Keratinocyte (primary cell): ENCODE measurements around the gene CSMD2. TPM values are rescaled to one million over a fixed set of nuclear protein-coding genes. Genes with fewer than 3 reads are reported as not detected.

Experiments
- DNase-seq: peaks from one replicate; pipeline ENCODE4 v3.0.0-alpha.2; 2011; ENCODE audit warnings: low read depth, missing footprints, low spot score
- FAIRE-seq: peaks from 2 replicates; lab custom pipeline; 2011; peaks lifted over from hg19 to GRCh38; lab: Jason Lieb, UNC
- H2AFZ ChIP-seq: 2 replicates; pipeline ENCODE4 v1.6.0; 2012; ENCODE audit warnings: low read length, control low read depth, inconsistent platforms; ENCODE audit not compliant: control insufficient read depth
- H3K27ac ChIP-seq: 2 replicates; pipeline ENCODE4 v1.5.1; 2011; ENCODE audit warnings: low read length; ENCODE audit not compliant: control insufficient read depth, insufficient read depth
- H3K27me3 ChIP-seq: 3 replicates; pipeline ENCODE4 v1.6.0; 2011; ENCODE audit warnings: low read length; ENCODE audit not compliant: control insufficient read depth, insufficient read depth; ENCODE audit errors: extremely low read depth
- H3K36me3 ChIP-seq, 2 experiments: 2 replicates in 1 of 2; 3 replicates in 1 of 2; pipeline ENCODE4 v1.5.1; 2011; ENCODE audit warnings: low read length in 2 of 2, mild to moderate bottlenecking in 1 of 2; ENCODE audit not compliant: control insufficient read depth in 2 of 2, insufficient read depth in 2 of 2; ENCODE audit errors: extremely low read depth in 1 of 2
- H3K4me1 ChIP-seq: 3 replicates; pipeline ENCODE4 v1.5.1; 2011; ENCODE audit warnings: low read length; ENCODE audit not compliant: control insufficient read depth, insufficient read depth; ENCODE audit errors: extremely low read depth
- H3K4me2 ChIP-seq: 3 replicates; pipeline ENCODE4 v1.6.0; 2011; ENCODE audit warnings: low read depth, low read length; ENCODE audit not compliant: control insufficient read depth, insufficient read depth; ENCODE audit errors: extremely low read depth
- H3K4me3 ChIP-seq, 3 experiments: fragments of 200-600 bp in 1 of 3; sonication (generic) in 1 of 3; 2 replicates in 2 of 3; 3 replicates in 1 of 3; pipeline ENCODE4 v1.5.1; 2011 to 2016; ENCODE audit warnings: low read length in 3 of 3, mild to moderate bottlenecking in 3 of 3, control low read depth in 2 of 3, inconsistent platforms in 1 of 3, low read depth in 1 of 3, mixed read lengths in 1 of 3, mixed run types in 1 of 3, moderate library complexity in 1 of 3; ENCODE audit not compliant: control insufficient read depth in 2 of 3, insufficient read depth in 2 of 3; ENCODE audit errors: extremely low read depth in 1 of 3
- H3K79me2 ChIP-seq: 2 replicates; pipeline ENCODE4 v1.6.0; 2012; ENCODE audit warnings: low read length; ENCODE audit not compliant: control insufficient read depth, insufficient read depth
- H3K9ac ChIP-seq: 3 replicates; pipeline ENCODE4 v1.6.0; 2011; ENCODE audit warnings: low read length; ENCODE audit not compliant: control insufficient read depth, insufficient read depth; ENCODE audit errors: extremely low read depth
- H3K9me1 ChIP-seq: 3 replicates; pipeline ENCODE4 v1.6.0; 2011; ENCODE audit warnings: low read length; ENCODE audit not compliant: control insufficient read depth, insufficient read depth; ENCODE audit errors: extremely low read depth
- H3K9me3 ChIP-seq: 2 replicates; pipeline ENCODE4 v1.5.1; 2012; ENCODE audit warnings: low read depth, low read length; ENCODE audit not compliant: control insufficient read depth
- H4K20me1 ChIP-seq: 3 replicates; pipeline ENCODE4 v1.6.0; 2011; ENCODE audit warnings: low read length; ENCODE audit not compliant: control insufficient read depth, insufficient read depth; ENCODE audit errors: extremely low read depth
- EZH2 ChIP-seq: IDR thresholded peaks from one replicate; pipeline ENCODE4 v1.6.1; 2012; ENCODE audit warnings: inconsistent platforms, mild to moderate bottlenecking, low read length, moderate library complexity
- dilution Hi-C: fragments of 300-500 bp; cut with MboI; formaldehyde crosslinking; loops from one replicate; pipeline ENCODE4 v1.7.0; 2020; ENCODE audit warnings: low sequenced_read_pairs; ENCODE audit not compliant: extremely low pct_ligation_motif_present
- polyA plus RNA-seq, 5 experiments: library from polyadenylated mRNA; depleted of rRNA in 3 of 5; stranded (reverse) in 3 of 5; stranded (forward) in 1 of 5; unstranded in 1 of 5; fragments of >200 nt; gene quantifications; 1 replicate in 1 of 5; 2 replicates in 3 of 5; 3 replicates in 1 of 5; pipeline versions ENCODE4 v1.2.1 to v1.2.3, GENCODE V29; 2011 to 2012; ENCODE audit warnings: missing spikeins in 2 of 5, low read depth in 1 of 5, low replicate concordance in 1 of 5
- TF ChIP-seq, protein P1 (sequence below), 3 experiments: IDR thresholded peaks in 1 of 3; conservative IDR thresholded peaks in 1 of 3; optimal IDR thresholded peaks in 1 of 3; 2 replicates in 2 of 3; 3 replicates in 1 of 3; pipeline versions ENCODE3 to v1.5.1; 2011; ENCODE audit warnings: low read length in 3 of 3, mild to moderate bottlenecking in 3 of 3, moderate library complexity in 2 of 3, control low read depth in 1 of 3, inconsistent platforms in 1 of 3; ENCODE audit not compliant: insufficient read depth in 2 of 3; ENCODE audit errors: extremely low read depth in 1 of 3

The CSMD2 gene
- polyA plus RNA-seq, 1 donor (not counting 4 experiments of a cell fraction or from before 2014, with no cell fraction given) = 2.0 TPM

DNA sequence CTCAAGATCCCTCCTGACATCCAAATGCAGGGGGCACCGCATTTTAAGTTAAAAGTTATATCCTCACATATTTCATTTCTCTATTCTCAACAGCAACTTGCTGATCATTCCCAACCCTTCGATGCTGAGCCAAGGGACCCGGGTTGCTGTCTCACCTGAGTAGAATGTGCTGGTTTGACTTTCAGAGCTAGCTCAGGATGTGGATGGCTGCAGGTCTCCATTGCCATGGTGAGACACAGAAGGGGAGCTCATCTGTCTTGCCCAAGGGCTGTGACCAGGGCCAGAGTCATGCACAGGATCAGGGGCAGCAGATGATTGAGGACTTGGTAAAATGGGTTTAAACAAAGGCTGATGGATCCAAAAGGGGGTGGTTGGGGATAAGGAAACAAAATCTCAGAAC, 189.1 kb downstream of the CSMD2 start:
- H3K9me3 ChIP-seq = no peaks in the 10 kb centered on the region
- H2AFZ ChIP-seq = no peak overlapping the region
- no peak for FAIRE-seq
- H3K27ac ChIP-seq = no peak overlapping the region
- TF ChIP-seq, protein P1, sequence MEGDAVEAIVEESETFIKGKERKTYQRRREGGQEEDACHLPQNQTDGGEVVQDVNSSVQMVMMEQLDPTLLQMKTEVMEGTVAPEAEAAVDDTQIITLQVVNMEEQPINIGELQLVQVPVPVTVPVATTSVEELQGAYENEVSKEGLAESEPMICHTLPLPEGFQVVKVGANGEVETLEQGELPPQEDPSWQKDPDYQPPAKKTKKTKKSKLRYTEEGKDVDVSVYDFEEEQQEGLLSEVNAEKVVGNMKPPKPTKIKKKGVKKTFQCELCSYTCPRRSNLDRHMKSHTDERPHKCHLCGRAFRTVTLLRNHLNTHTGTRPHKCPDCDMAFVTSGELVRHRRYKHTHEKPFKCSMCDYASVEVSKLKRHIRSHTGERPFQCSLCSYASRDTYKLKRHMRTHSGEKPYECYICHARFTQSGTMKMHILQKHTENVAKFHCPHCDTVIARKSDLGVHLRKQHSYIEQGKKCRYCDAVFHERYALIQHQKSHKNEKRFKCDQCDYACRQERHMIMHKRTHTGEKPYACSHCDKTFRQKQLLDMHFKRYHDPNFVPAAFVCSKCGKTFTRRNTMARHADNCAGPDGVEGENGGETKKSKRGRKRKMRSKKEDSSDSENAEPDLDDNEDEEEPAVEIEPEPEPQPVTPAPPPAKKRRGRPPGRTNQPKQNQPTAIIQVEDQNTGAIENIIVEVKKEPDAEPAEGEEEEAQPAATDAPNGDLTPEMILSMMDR (optimal IDR thresholded peaks at IDR 0.05 in 1 of 3, IDR thresholded peaks at IDR 0.05 in 1 of 3, conservative IDR thresholded peaks at IDR 0.05 in 1 of 3; ENCODE audit: extremely low read depth in 1 of 3, insufficient read depth in 2 of 3, low read length in 3 of 3) = no peak
- TF ChIP-seq EZH2 = no peak
- dilution Hi-C loops = no loop called here
- no peak for DNase-seq
- no peak overlapping the region for H3K4me3 ChIP-seq
- H3K9ac ChIP-seq = no peak overlapping the region
- H3K36me3 ChIP-seq = no peaks in the 10 kb centered on the region
- H3K4me1 ChIP-seq = no peaks in the 10 kb centered on the region
- no peak overlapping the region for H3K4me2 ChIP-seq
- no peaks in the 10 kb centered on the region for H3K27me3 ChIP-seq
- no peaks in the 10 kb centered on the region for H3K9me1 ChIP-seq
- H3K79me2 ChIP-seq = no peaks in the 10 kb centered on the region
- peaks cover 2% of the 10 kb centered on the region for H4K20me1 ChIP-seq

DNA sequence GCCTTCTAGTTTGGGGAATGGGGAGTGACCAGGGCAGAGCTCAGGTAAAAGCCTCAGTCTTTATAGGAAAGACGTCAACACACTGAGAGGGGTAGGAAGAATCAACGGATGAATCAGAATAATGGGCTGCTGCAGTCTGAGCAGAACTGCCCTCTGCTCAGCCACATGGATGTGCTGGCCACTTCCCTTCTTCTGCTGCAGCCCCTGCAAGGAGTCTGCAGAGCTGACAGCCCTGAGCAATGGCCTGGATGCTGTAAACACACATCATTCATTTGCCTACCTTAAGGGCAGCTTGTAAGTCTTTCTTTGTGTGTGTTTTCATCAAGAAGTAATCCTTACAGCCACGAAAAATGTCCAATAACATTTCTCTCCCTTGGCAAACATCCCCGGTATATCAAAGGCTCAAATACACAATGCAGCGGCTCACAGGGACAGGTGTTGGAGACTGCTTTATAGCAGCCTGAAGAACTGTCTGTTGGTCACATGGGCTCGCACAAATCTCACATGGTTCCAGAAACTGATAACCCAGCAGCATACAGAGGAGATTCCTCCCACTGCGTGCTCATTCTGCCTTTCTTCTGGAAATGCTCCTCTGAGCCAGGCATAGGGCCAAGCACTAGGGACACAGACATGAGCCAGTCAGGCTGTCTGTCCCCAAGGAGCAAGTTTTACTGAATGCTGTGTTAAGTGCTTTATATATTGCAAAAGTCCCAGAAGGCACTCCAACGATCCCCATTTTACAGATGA, 191.1 kb downstream of the CSMD2 start:
- no peak overlapping the region for H3K4me3 ChIP-seq
- no peaks in the 10 kb centered on the region for H3K9me3 ChIP-seq
- H3K9me1 ChIP-seq = no peaks in the 10 kb centered on the region
- FAIRE-seq (no peak), DNase-seq (no peak)
- no peak overlapping the region for H3K9ac ChIP-seq
- H3K27me3 ChIP-seq = no peaks in the 10 kb centered on the region
- peaks cover 2% of the 10 kb centered on the region for H4K20me1 ChIP-seq
- no peaks in the 10 kb centered on the region for H3K4me1 ChIP-seq
- no peak overlapping the region for H3K4me2 ChIP-seq
- no peaks in the 10 kb centered on the region for H3K36me3 ChIP-seq
- TF ChIP-seq, protein P1 (optimal IDR thresholded peaks at IDR 0.05 in 1 of 3, IDR thresholded peaks at IDR 0.05 in 1 of 3, conservative IDR thresholded peaks at IDR 0.05 in 1 of 3; ENCODE audit: extremely low read depth in 1 of 3, insufficient read depth in 2 of 3, low read length in 3 of 3) = no peak
- TF ChIP-seq EZH2 = no peak
- no peak overlapping the region for H2AFZ ChIP-seq
- H3K27ac ChIP-seq = no peak overlapping the region
- H3K79me2 ChIP-seq = no peaks in the 10 kb centered on the region
- dilution Hi-C loops = no loop called here
